ENCODE data around the gene NECTIN1. TPM values are rescaled to one million over a fixed set of nuclear protein-coding genes. Genes with fewer than 3 reads are reported as not detected.

Gene NECTIN1
- total and polyA plus RNA-seq, 2 of the 4 experiments (the other 2 are of a cell fraction) = 2.3 to 4.2 TPM

DNA sequence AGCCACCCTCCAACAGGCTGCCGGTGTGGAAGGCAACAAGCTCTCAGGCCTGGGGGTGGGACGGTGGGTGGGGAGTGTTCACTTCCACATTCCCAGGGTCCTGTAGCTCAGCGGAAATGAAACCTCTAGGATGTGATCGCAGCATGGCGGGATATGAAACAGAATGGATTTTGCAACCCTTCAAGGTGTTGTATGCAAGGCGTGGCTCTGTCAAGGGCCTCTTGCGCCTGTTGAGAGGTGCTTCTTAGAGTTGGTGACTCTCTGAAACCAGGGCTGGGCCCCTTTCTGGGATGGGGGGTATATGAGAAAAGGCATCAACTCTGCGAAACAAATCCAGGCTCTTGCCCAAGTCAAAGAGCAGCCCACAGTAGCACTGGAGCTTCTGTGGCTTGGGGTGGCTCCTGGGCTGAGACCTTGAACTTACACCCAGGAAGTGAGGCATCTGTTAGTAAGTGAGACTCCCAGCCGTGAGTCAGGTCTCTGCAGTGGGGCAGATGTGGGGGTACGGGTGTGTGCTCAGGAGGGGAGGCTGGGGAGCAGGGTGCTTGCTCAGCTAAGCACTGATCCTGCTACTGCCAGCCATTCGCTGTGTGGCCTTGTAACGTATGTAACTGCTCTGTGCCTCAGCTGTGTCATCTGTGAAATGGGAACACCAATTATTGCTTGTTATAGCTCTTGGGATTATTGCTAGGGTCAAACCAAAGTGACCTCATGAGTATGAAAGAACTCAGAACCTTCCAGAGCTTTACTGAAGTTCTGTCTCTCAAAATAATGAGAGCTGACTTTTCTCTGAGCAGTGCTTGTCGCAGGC is 28.3 kb downstream of the NECTIN1 start:
- dilution Hi-C loops (cut with HindIII; ENCODE audit: low sequenced_read_pairs, unreplicated experiment) (no loop called here), in situ Hi-C loops (cut with MboI; ENCODE audit: low sequenced_read_pairs) (no loop called here), intact Hi-C loops (cut with micrococcal nuclease) (loop anchor here (10.0 kb wide), 1 partner anchor 1114 kb away; no protein-coding TSS in a partner anchor)
- no peak overlapping the region for H3K27ac ChIP-seq (ENCODE audit: insufficient read depth, low read length)
- no peak overlapping the region for H2BK20ac ChIP-seq (ENCODE audit: low read depth, low read length)
- no peak overlapping the region for H3K56ac ChIP-seq (ENCODE audit: extremely low read depth, insufficient read depth, low read length)
- DNase-seq (no peak), ATAC-seq (ENCODE audit: low read depth) (no peak)
- H3K79me1 ChIP-seq (ENCODE audit: low read depth in 1 of 2, low read length in 2 of 2) = no peaks in the 10 kb centered on the region
- H2AK9ac ChIP-seq (replicated peaks; ENCODE audit: low read depth, low read length, poor library complexity) = no peak overlapping the region
- H3K36me3 ChIP-seq (ENCODE audit: control insufficient read depth, insufficient read depth, low read length) = no peaks in the 10 kb centered on the region
- WGBS, 2 experiments (ENCODE audit: extremely low coverage in 2 of 2, insufficient read length in 1 of 2) = 100% methylated on average over 3 of the region's 13 CpGs; no CpG with 5 or more reads in 1 of the 2 experiments
- H3K4me2 ChIP-seq (ENCODE audit: low read depth, low read length) = no peak overlapping the region
- H4K5ac ChIP-seq (ENCODE audit: low read depth, low read length) = no peak overlapping the region
- H3K4me3 ChIP-seq (ENCODE audit: insufficient read depth, low read depth, low read length) = no peak overlapping the region
- H3K9ac ChIP-seq (ENCODE audit: low read depth, low read length) = no peak overlapping the region
- no peaks in the 10 kb centered on the region for H3K4me1 ChIP-seq (ENCODE audit: control insufficient read depth, insufficient read depth, low read length)
- H3K18ac ChIP-seq (ENCODE audit: low read depth, low read length) = no peak overlapping the region
- H2BK120ac ChIP-seq (ENCODE audit: low read depth, low read length) = no peak overlapping the region
- CTCF ChIA-PET = no interaction called here
- TF ChIP-seq FOS (IDR thresholded peaks at IDR 0.05; ENCODE audit: low read depth, low read length) = no peak
- TF ChIP-seq RCOR1 (IDR thresholded peaks at IDR 0.05; ENCODE audit: insufficient replicate concordance, low read length) = no peak
- no peak overlapping the region for H2BK15ac ChIP-seq (ENCODE audit: low read depth, low read length)
- POLR2A ChIA-PET (ENCODE audit: unreplicated experiment) = no interaction called here
- H2AK5ac ChIP-seq (ENCODE audit: low read depth, low read length) = no peak overlapping the region
- no TSS peak for BruUV-seq (replicated peaks)
- no peak overlapping the region for H2AFZ ChIP-seq (replicated peaks; ENCODE audit: low read length, poor library complexity)
- no peaks in the 10 kb centered on the region for H3K9me3 ChIP-seq (ENCODE audit: control insufficient read depth, insufficient read depth, low read length)
- no peak overlapping the region for H2BK5ac ChIP-seq (ENCODE audit: low read depth, low read length, poor library complexity, severe bottlenecking)
- no peaks in the 10 kb centered on the region for H4K20me1 ChIP-seq (ENCODE audit: insufficient read depth, low read length)
- no peaks in the 10 kb centered on the region for H3K9me1 ChIP-seq (ENCODE audit: insufficient read depth, low read length)
- no peak overlapping the region for H3K14ac ChIP-seq (replicated peaks; ENCODE audit: low read depth, low read length)
- H4K91ac ChIP-seq (ENCODE audit: insufficient read depth, low read depth, low read length) = no peak overlapping the region
- H3K23ac ChIP-seq (ENCODE audit: low read depth, low read length) = no peak overlapping the region
- H3K4ac ChIP-seq (ENCODE audit: low read depth, low read length) = no peak overlapping the region
- no peaks in the 10 kb centered on the region for H3K27me3 ChIP-seq (ENCODE audit: control insufficient read depth, insufficient read depth, low read length)
- no peak overlapping the region for H4K8ac ChIP-seq (ENCODE audit: low read depth in 2 of 2, low read length in 2 of 2)

All from IMR-90 (cell line).